Measurements from ENCODE around the gene SMIM28.
"Not testable (repeated sequence)": the region's sequence is repeated elsewhere in the genome, so short reads cannot be mapped to it uniquely, and the experiment has no call there.

SMIM28 gene

DNA sequence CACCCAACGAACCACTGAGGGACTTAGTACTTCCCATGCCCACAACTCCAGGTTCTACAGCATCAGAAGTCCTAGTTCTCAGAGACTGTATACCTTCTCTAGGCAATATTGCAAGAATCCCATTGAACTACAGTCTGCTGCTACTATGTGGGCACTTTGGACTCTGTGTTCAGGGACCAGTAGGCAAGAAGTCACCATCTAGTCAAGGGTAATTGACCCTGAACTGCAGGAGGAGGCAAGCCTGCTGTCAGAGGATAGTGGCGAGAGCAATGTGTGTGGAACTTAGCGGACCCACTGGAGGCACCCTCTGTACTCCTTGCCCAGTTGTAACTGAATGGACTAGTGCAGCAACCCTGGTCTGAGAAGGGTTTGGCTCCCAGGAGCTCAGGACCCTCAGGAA, 42.1 kb downstream of the SMIM28 start:
- no peak overlapping the region for H3K4me3 ChIP-seq (ENCODE audit: insufficient read depth, low read depth, low read length, poor library complexity, severe bottlenecking)
- peaks cover 12% of the 10 kb centered on the region for H3K36me3 ChIP-seq (ENCODE audit: control insufficient read depth, insufficient read depth, low read length)
- H3K27me3 ChIP-seq (replicated peaks; ENCODE audit: control insufficient read depth, insufficient read depth, low read length, poor library complexity, severe bottlenecking) = no peaks in the 10 kb centered on the region
- H3K27ac ChIP-seq (ENCODE audit: insufficient read depth, low read length, poor library complexity, severe bottlenecking) = no peak overlapping the region
- no peaks in the 10 kb centered on the region for H3K4me1 ChIP-seq (ENCODE audit: control insufficient read depth, insufficient read depth, low read length, poor library complexity, severe bottlenecking)
- H3K9me3 ChIP-seq (ENCODE audit: control insufficient read depth, low read length) = no peaks in the 10 kb centered on the region
- no peak for DNase-seq

DNA sequence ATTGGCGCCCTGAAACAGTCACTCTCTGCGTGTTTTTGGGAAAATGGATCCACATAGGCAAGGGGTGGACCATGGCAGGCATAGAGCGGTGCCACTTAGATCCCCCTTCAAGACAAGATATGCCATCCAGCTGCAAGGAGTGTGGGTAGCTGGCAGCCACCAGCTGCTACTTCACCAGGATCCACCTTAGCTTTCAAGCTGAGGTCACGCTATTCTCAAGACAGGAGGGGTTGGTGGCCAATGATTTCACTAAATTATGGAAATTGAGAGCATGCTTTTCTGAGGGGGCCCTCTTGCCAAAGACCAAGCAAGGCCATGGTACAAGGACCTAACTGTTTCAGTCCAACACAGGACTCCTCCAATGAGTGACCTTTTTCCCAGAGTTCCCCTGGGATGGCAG, 42.7 kb downstream of the SMIM28 start:
- no peak for DNase-seq
- H3K27ac ChIP-seq (ENCODE audit: insufficient read depth, low read length, poor library complexity, severe bottlenecking) = no peak overlapping the region
- H3K4me3 ChIP-seq (ENCODE audit: insufficient read depth, low read depth, low read length, poor library complexity, severe bottlenecking) = no peak overlapping the region
- H3K9me3 ChIP-seq (ENCODE audit: control insufficient read depth, low read length) = no peaks in the 10 kb centered on the region
- peaks cover 6% of the 10 kb centered on the region for H3K36me3 ChIP-seq (ENCODE audit: control insufficient read depth, insufficient read depth, low read length)
- no peaks in the 10 kb centered on the region for H3K4me1 ChIP-seq (ENCODE audit: control insufficient read depth, insufficient read depth, low read length, poor library complexity, severe bottlenecking)
- no peaks in the 10 kb centered on the region for H3K27me3 ChIP-seq (replicated peaks; ENCODE audit: control insufficient read depth, insufficient read depth, low read length, poor library complexity, severe bottlenecking)

DNA sequence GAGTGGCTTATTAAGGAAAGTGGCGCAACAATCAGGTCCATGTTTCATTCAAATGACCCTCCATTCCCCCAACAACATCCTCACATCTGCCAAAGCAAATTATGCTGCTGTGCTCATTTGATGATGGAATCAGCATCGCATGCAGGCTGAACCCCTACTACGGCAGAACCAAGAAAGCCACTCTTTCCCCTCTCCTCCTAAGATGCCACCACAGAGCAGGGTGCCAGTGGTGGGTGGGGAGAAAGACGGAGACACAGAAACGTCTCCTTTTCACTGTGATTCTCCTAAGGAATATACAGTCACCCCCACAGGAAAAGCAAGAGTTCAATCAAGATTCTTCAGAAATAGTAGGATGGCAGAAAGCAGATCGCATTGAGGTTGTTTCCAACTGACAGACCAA, 43.4 kb downstream of the SMIM28 start:
- H3K4me1 ChIP-seq (ENCODE audit: control insufficient read depth, insufficient read depth, low read length, poor library complexity, severe bottlenecking) = no peaks in the 10 kb centered on the region
- no peaks in the 10 kb centered on the region for H3K27me3 ChIP-seq (replicated peaks; ENCODE audit: control insufficient read depth, insufficient read depth, low read length, poor library complexity, severe bottlenecking)
- H3K27ac ChIP-seq (ENCODE audit: insufficient read depth, low read length, poor library complexity, severe bottlenecking) = no peak overlapping the region
- no peaks in the 10 kb centered on the region for H3K9me3 ChIP-seq (ENCODE audit: control insufficient read depth, low read length)
- no peak for DNase-seq
- H3K36me3 ChIP-seq (ENCODE audit: control insufficient read depth, insufficient read depth, low read length) = peaks cover 5% of the 10 kb centered on the region
- H3K4me3 ChIP-seq (ENCODE audit: insufficient read depth, low read depth, low read length, poor library complexity, severe bottlenecking) = no peak overlapping the region

DNA sequence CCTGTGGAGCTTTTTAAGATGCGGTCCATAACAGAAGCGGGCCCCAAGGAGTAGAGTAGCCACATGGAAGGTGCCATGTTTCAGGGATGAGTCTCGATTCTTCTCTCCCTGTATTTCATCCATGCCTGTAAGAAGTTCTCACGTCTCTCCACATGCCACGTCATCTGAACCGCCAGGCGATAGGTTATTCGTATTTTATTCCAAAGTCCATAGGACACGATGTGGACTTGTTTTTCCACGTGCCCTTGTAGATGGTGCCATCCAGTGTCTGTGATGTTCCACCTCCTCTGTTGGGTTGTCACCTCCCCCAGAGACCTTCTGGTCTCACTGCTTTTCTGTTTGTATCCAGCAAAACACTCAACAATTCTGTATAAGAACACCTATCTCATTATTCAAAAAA, 43.9 kb downstream of the SMIM28 start:
- no peaks in the 10 kb centered on the region for H3K27me3 ChIP-seq (replicated peaks; ENCODE audit: control insufficient read depth, insufficient read depth, low read length, poor library complexity, severe bottlenecking)
- DNase-seq = no peak
- no peak overlapping the region for H3K27ac ChIP-seq (ENCODE audit: insufficient read depth, low read length, poor library complexity, severe bottlenecking)
- no peak overlapping the region for H3K4me3 ChIP-seq (ENCODE audit: insufficient read depth, low read depth, low read length, poor library complexity, severe bottlenecking)
- no peaks in the 10 kb centered on the region for H3K4me1 ChIP-seq (ENCODE audit: control insufficient read depth, insufficient read depth, low read length, poor library complexity, severe bottlenecking)
- no peaks in the 10 kb centered on the region for H3K9me3 ChIP-seq (ENCODE audit: control insufficient read depth, low read length)
- peaks cover 5% of the 10 kb centered on the region for H3K36me3 ChIP-seq (ENCODE audit: control insufficient read depth, insufficient read depth, low read length)

DNA sequence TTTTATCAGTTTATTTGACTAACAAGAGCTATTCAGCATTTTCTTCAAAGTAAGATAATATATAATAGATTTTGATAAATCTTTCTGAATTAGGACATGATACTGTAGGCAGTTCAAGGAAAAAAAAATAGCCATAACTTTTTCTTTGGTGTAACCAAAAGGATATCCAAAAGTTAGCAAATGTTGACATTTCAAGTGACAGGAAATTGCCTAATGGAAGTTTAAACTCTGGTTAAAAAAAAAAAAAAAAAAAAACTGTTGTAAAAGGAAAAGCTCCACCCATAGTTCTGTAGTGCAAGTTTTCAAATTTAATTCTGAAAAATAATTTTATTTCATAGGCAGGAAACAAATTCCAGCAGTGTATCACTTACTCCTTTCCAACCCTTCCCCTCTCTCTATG, 45.2 kb downstream of the SMIM28 start:
- DNase-seq = no peak

DNA sequence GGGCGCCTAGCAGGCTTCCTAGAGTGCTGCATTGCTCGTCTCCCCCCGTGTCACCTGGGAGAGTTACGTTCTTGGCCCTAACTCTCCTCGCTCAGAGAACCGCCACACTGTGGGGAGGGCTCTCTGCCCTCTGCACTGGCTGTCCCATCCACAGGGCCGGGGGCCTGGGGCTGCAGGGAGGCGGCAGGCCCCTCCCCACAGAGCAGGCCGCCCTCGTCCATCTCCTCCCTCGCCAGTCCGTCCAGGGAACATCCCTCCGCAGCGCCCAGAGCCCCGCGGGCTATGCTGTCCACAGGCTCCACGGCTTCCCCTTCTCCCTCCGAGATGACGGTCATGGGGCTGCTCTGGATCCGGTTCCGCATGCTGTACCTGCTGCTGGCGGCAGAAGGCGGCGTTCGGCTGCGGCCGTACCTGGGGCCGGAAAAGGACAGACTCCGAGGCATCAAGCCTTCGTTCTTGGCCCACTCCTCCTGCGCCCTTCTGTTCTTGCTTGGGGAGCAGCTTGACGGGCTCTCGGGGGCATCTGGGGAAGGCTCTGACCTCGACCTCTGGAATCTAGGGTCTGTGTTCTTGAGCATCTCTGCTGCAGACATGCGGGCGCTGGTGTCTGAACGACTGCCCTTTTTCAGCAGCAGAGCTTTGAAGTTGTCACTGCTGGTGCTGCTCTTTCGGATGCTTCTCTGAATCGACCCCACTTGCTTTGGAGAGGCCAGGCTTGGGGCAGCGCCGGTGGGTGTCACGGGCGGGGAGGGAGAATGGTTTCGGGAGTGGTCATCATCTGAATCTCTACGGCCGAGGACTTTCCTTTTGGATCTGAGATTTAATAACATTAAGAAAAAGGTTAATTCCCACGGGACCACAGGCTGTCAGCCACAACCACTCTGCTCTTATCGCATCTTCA, 46.5 kb downstream of the SMIM28 start:
- Histone ChIP-seq H3K27me3 (replicated peaks; ENCODE audit: control insufficient read depth, insufficient read depth, low read length, poor library complexity, severe bottlenecking) (no peaks in the 10 kb centered on the region), H3K27ac (ENCODE audit: insufficient read depth, low read length, poor library complexity, severe bottlenecking) (no peak overlapping the region), H3K4me3 (ENCODE audit: insufficient read depth, low read depth, low read length, poor library complexity, severe bottlenecking) (no peak overlapping the region), H3K9me3 (ENCODE audit: control insufficient read depth, low read length) (no peaks in the 10 kb centered on the region), H3K36me3 (ENCODE audit: control insufficient read depth, insufficient read depth, low read length) (peaks cover under 1% of the 10 kb centered on the region), H3K4me1 (ENCODE audit: control insufficient read depth, insufficient read depth, low read length, poor library complexity, severe bottlenecking) (no peaks in the 10 kb centered on the region)
- no peak for DNase-seq

More for the DNA sequence above, 45.2 kb downstream of the SMIM28 start:
- H3K27me3 ChIP-seq (replicated peaks; ENCODE audit: control insufficient read depth, insufficient read depth, low read length, poor library complexity, severe bottlenecking) = no peaks in the 10 kb centered on the region
- no peak overlapping the region for H3K4me3 ChIP-seq (ENCODE audit: insufficient read depth, low read depth, low read length, poor library complexity, severe bottlenecking)
- no peaks in the 10 kb centered on the region for H3K4me1 ChIP-seq (ENCODE audit: control insufficient read depth, insufficient read depth, low read length, poor library complexity, severe bottlenecking)
- H3K36me3 ChIP-seq (ENCODE audit: control insufficient read depth, insufficient read depth, low read length) = peaks cover 5% of the 10 kb centered on the region
- H3K9me3 ChIP-seq (ENCODE audit: control insufficient read depth, low read length) = no peaks in the 10 kb centered on the region
- H3K27ac ChIP-seq (ENCODE audit: insufficient read depth, low read length, poor library complexity, severe bottlenecking) = no peak overlapping the region

DNA sequence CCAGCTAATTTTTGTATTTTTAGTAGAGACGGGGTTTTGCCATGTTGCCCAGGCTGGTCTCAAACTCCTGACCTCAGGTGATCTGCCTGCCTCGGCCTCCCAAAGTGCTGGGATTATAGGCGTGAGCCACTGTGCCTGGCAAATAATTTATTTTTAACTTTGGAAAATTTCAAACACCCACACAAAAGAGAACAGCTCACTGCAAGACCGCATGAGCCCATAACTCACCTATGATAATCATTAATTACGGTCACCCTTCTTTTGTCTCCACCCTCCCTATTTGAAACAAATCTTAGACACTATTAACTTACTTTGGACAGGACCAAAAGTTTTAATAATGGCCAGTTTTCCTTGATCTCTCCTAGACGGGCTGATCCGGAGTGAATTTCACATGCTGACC, 47.6 kb downstream of the SMIM28 start:
- H3K9me3 ChIP-seq (ENCODE audit: control insufficient read depth, low read length); DNase-seq; H3K36me3 ChIP-seq (ENCODE audit: control insufficient read depth, insufficient read depth, low read length); H3K4me1 ChIP-seq (ENCODE audit: control insufficient read depth, insufficient read depth, low read length, poor library complexity, severe bottlenecking); H3K27me3 ChIP-seq (replicated peaks; ENCODE audit: control insufficient read depth, insufficient read depth, low read length, poor library complexity, severe bottlenecking); H3K27ac ChIP-seq (ENCODE audit: insufficient read depth, low read length, poor library complexity, severe bottlenecking); H3K4me3 ChIP-seq (ENCODE audit: insufficient read depth, low read depth, low read length, poor library complexity, severe bottlenecking): not testable (repeated sequence)

DNA sequence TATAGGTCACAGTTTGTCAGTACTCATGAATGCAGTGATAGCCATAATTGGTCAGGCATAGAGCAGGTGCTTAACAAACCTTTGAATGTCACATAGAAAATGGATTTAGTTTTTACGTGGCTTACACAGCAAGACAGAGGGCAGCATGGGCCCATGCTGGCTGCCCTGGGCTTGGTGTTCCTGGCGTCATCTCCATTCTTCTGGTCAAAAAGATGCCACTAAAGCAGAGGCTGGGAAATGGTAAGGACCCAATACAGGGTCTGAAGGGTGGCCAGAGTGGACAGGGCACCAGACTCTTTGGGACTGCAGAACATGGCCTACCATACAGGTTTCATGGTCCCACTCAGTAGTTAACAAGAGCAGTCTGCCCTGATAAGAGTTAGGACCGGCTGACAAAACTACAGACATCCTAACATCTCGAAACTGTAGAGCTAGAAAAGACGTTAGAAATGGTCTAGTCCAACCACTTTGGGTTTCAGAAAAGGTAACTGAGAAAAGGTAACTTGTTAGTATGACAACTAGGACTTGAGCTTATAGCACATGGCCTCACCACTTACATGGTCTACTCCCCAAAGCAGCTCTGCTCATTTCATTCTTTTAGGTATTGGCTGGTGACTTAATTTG, 48.9 kb downstream of the SMIM28 start:
- H3K36me3 ChIP-seq (ENCODE audit: control insufficient read depth, insufficient read depth, low read length) = no peaks in the 10 kb centered on the region
- H3K27me3 ChIP-seq (replicated peaks; ENCODE audit: control insufficient read depth, insufficient read depth, low read length, poor library complexity, severe bottlenecking) = no peaks in the 10 kb centered on the region

DNA sequence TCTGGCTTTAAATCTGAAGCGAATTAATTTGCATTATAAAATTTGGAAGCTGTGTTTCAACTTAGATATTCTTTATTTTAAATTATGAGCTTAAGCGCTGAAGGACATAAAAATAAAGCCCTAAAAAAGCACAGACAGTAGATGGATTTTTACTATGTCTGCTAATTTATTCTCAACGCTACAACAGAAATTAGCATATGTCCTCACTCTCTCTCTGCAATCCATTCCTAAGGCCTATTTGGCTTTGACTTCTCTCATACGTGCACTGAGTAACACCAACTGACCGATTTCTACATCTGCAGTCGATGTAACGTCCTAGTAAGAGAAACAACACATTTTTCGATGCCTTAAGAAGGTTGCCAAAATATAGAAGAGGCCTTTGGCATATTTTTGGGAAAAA, 50.0 kb downstream of the SMIM28 start:
- no peaks in the 10 kb centered on the region for H3K4me1 ChIP-seq (ENCODE audit: control insufficient read depth, insufficient read depth, low read length, poor library complexity, severe bottlenecking)
- no peaks in the 10 kb centered on the region for H3K36me3 ChIP-seq (ENCODE audit: control insufficient read depth, insufficient read depth, low read length)
- no peak overlapping the region for H3K27ac ChIP-seq (ENCODE audit: insufficient read depth, low read length, poor library complexity, severe bottlenecking)
- no peak overlapping the region for H3K4me3 ChIP-seq (ENCODE audit: insufficient read depth, low read depth, low read length, poor library complexity, severe bottlenecking)
- no peaks in the 10 kb centered on the region for H3K9me3 ChIP-seq (ENCODE audit: control insufficient read depth, low read length)
- no peaks in the 10 kb centered on the region for H3K27me3 ChIP-seq (replicated peaks; ENCODE audit: control insufficient read depth, insufficient read depth, low read length, poor library complexity, severe bottlenecking)
- DNase-seq = no peak

More for the DNA sequence above, 48.9 kb downstream of the SMIM28 start:
- Histone ChIP-seq H3K4me1 (ENCODE audit: control insufficient read depth, insufficient read depth, low read length, poor library complexity, severe bottlenecking) (no peaks in the 10 kb centered on the region), H3K27ac (ENCODE audit: insufficient read depth, low read length, poor library complexity, severe bottlenecking) (no peak overlapping the region), H3K4me3 (ENCODE audit: insufficient read depth, low read depth, low read length, poor library complexity, severe bottlenecking) (no peak overlapping the region), H3K9me3 (ENCODE audit: control insufficient read depth, low read length) (no peaks in the 10 kb centered on the region)
- no peak for DNase-seq

DNA sequence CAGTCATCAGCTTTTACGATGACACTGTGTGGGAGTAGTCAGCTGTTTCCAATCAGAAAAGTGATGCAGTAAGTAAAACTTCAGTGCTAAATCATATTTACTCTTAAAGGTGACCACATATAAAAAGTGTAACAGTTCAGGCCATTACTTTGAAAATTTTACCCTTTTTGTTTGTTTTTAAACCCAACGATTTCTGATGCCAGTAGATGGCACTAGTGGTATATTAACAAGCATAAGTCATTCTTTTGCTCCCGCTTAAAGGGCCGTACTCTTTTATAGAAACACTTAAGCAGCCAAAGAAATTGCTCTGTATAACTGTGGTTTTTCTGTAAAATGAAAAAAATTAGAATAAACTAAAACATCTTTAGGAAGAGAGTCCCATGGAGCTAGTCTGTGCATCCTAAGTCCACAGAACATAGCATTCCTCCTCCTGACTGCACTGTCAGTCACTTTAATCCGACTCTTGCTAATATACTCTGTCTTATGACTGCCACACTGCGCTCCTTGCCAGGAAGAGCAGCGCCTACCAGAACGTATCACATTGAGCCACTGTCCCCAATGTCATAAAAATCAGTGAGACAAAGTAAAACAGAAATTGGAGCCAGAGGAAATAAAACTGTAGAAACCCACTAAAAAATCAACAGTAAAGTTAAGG, 51.4 kb downstream of the SMIM28 start:
- no peak overlapping the region for H3K4me3 ChIP-seq (ENCODE audit: insufficient read depth, low read depth, low read length, poor library complexity, severe bottlenecking)
- DNase-seq = no peak
- no peak overlapping the region for H3K27ac ChIP-seq (ENCODE audit: insufficient read depth, low read length, poor library complexity, severe bottlenecking)
- no peaks in the 10 kb centered on the region for H3K36me3 ChIP-seq (ENCODE audit: control insufficient read depth, insufficient read depth, low read length)
- H3K27me3 ChIP-seq (replicated peaks; ENCODE audit: control insufficient read depth, insufficient read depth, low read length, poor library complexity, severe bottlenecking) = no peaks in the 10 kb centered on the region
- H3K4me1 ChIP-seq (ENCODE audit: control insufficient read depth, insufficient read depth, low read length, poor library complexity, severe bottlenecking) = no peaks in the 10 kb centered on the region
- H3K9me3 ChIP-seq (ENCODE audit: control insufficient read depth, low read length) = no peaks in the 10 kb centered on the region
